ENCODE data around the gene RFTN2.

Gene RFTN2

GRCh38 chr2:197674591-197674990, 796 bp downstream of the RFTN2 start:
- ATAC-seq: no peak
- TF ChIP-seq CREB5 (CRISPR knock-in tag; IDR thresholded peaks at IDR 0.05; ENCODE audit: low read depth) (no peak), TSHZ2 (CRISPR knock-in tag; IDR thresholded peaks at IDR 0.05) (no peak), PPARA (CRISPR knock-in tag; IDR thresholded peaks at IDR 0.05; ENCODE audit: borderline replicate concordance) (no peak), ZFP30 (CRISPR knock-in tag; IDR thresholded peaks at IDR 0.05) (no peak), BACH2 (CRISPR knock-in tag; IDR thresholded peaks at IDR 0.05; ENCODE audit: borderline replicate concordance) (no peak), CSDC2 (CRISPR knock-in tag; IDR thresholded peaks at IDR 0.05) (no peak), ZC3H10 (CRISPR knock-in tag; IDR thresholded peaks at IDR 0.05) (no peak), CSRNP3 (CRISPR knock-in tag; IDR thresholded peaks at IDR 0.05) (no peak), ISL1 (CRISPR knock-in tag; IDR thresholded peaks at IDR 0.05) (no peak), TCF4 (CRISPR knock-in tag; IDR thresholded peaks at IDR 0.05; ENCODE audit: borderline replicate concordance) (no peak), ZNF565 (CRISPR knock-in tag; conservative IDR thresholded peaks at IDR 0.05; ENCODE audit: low read depth) (no peak)

- no peak for TF ChIP-seq CREB5 (CRISPR knock-in tag; IDR thresholded peaks at IDR 0.05; ENCODE audit: low read depth)
- TF ChIP-seq PATZ1 (CRISPR knock-in tag; IDR thresholded peaks at IDR 0.05; ENCODE audit: borderline replicate concordance): no peak
- TF ChIP-seq OSR1 (CRISPR knock-in tag; IDR thresholded peaks at IDR 0.05): no peak
- no peak for TF ChIP-seq RARB (CRISPR knock-in tag; IDR thresholded peaks at IDR 0.05)
- no peak for TF ChIP-seq TOX (CRISPR knock-in tag; IDR thresholded peaks at IDR 0.05; ENCODE audit: borderline replicate concordance)
- TF ChIP-seq ZNF70 (CRISPR knock-in tag; IDR thresholded peaks at IDR 0.05): no peak
- no peak for TF ChIP-seq TCF4 (CRISPR knock-in tag; IDR thresholded peaks at IDR 0.05; ENCODE audit: borderline replicate concordance)
- no peak for TF ChIP-seq GLIS3 (CRISPR knock-in tag; IDR thresholded peaks at IDR 0.05)
- TF ChIP-seq ZC3H10 (CRISPR knock-in tag; IDR thresholded peaks at IDR 0.05): no peak
- no peak for ATAC-seq
Measured at GRCh38 chr2:197674060-197674459, 1.3 kb downstream of the RFTN2 start.

- TF ChIP-seq ZNF8 (CRISPR knock-in tag; IDR thresholded peaks at IDR 0.05): no peak
- no peak for TF ChIP-seq PATZ1 (CRISPR knock-in tag; IDR thresholded peaks at IDR 0.05; ENCODE audit: borderline replicate concordance)
- no peak for TF ChIP-seq SNAI2 (CRISPR knock-in tag; IDR thresholded peaks at IDR 0.05)
- no peak for TF ChIP-seq ESRRG (CRISPR knock-in tag; IDR thresholded peaks at IDR 0.05)
- TF ChIP-seq ZNF70 (CRISPR knock-in tag; IDR thresholded peaks at IDR 0.05): no peak
- TF ChIP-seq PPARA (CRISPR knock-in tag; IDR thresholded peaks at IDR 0.05; ENCODE audit: borderline replicate concordance): no peak
- TF ChIP-seq ZNF565 (CRISPR knock-in tag; conservative IDR thresholded peaks at IDR 0.05; ENCODE audit: low read depth): no peak
- no peak for TF ChIP-seq CSRNP3 (CRISPR knock-in tag; IDR thresholded peaks at IDR 0.05)
- no peak for ATAC-seq
Measured at GRCh38 chr2:197673606-197674005, 1.8 kb downstream of the RFTN2 start.

All from SK-N-SH treated with all-trans-retinoic acid at 6 μM for 48 hours (cell line).